ENCODE measurements around the gene PSMD7.

GRCh38 chr16:74315059-74315458 is 18.4 kb downstream of the PSMD7 start:
- no peak for TF ChIP-seq POLR2A (IDR thresholded peaks at IDR 0.05; ENCODE audit: low read length)
- no peak for TF ChIP-seq GATA1 (IDR thresholded peaks at IDR 0.05; ENCODE audit: low read depth, low read length)
